IPS-NIHi11 (cell line): Measurements from ENCODE around the gene ANKMY1.

Experiments used
- DNase-seq: peaks from one replicate; pipeline ENCODE4 v3.0.0; 2012; ENCODE audit warnings: mixed read lengths, low spot score

Gene ANKMY1

GRCh38 chr2:240579771-240580614 lies 22.2 kb upstream of the ANKMY1 start:
- DNase-seq: no peak

- DNase-seq: no peak
Measured at GRCh38 chr2:240579071-240579762, 21.4 kb upstream of the ANKMY1 start.

GRCh38 chr2:240578488-240578887 lies 20.7 kb upstream of the ANKMY1 start:
- no peak for DNase-seq

- DNase-seq: no peak
Measured at GRCh38 chr2:240578110-240578450, 20.3 kb upstream of the ANKMY1 start.

GRCh38 chr2:240577281-240578109 lies 19.7 kb upstream of the ANKMY1 start:
- no peak for DNase-seq

- no peak for DNase-seq
Measured at GRCh38 chr2:240576436-240577205, 18.8 kb upstream of the ANKMY1 start.

- DNase-seq: no peak
Measured at GRCh38 chr2:240576036-240576435, 18.2 kb upstream of the ANKMY1 start.

- DNase-seq: no peak
Measured at GRCh38 chr2:240575101-240575965, 17.5 kb upstream of the ANKMY1 start.

GRCh38 chr2:240574386-240575100 lies 16.8 kb upstream of the ANKMY1 start:
- no peak for DNase-seq

- DNase-seq: no peak
Measured at GRCh38 chr2:240573516-240574385, 16.0 kb upstream of the ANKMY1 start.

GRCh38 chr2:240573071-240573515 lies 15.3 kb upstream of the ANKMY1 start:
- no peak for DNase-seq

GRCh38 chr2:240572141-240573031 lies 14.6 kb upstream of the ANKMY1 start:
- no peak for DNase-seq

GRCh38 chr2:240571314-240571973 lies 13.7 kb upstream of the ANKMY1 start:
- no peak for DNase-seq

GRCh38 chr2:240570531-240571313 lies 12.9 kb upstream of the ANKMY1 start:
- no peak for DNase-seq

GRCh38 chr2:240569998-240570530 lies 12.3 kb upstream of the ANKMY1 start:
- no peak for DNase-seq

- DNase-seq: no peak
Measured at GRCh38 chr2:240569523-240569997, 11.8 kb upstream of the ANKMY1 start.
